Left ventricle myocardium superior (tissue), 1 donor: ENCODE measurements around the gene UPP1. TPM values are rescaled to one million over a fixed set of nuclear protein-coding genes. Genes with fewer than 3 reads are reported as not detected.
"Not testable (repeated sequence)": the region's sequence is repeated elsewhere in the genome, so short reads cannot be mapped to it uniquely, and the experiment has no call there.

Experiments
- ATAC-seq: fragments of 200-7000 bp; cut with Tn5 transposase; one replicate; pipeline ENCODE4 v1.9.1; 2020; ENCODE audit warnings: mild to moderate bottlenecking, moderate library complexity
- DNase-seq: peaks from one replicate; pipeline ENCODE4 v3.0.0-alpha.2; 2020
- intact Hi-C: fragments of 100-400 bp; cut with micrococcal nuclease; formaldehyde crosslinking; loops from one replicate; pipeline ENCODE4 v1.11.0; 2022
- total RNA-seq: library from RNA; stranded (reverse); fragmentation: NEBNext Ultra II Directional; extraction: Animal tissue kit (Norgen Biotek cat#: 25700); gene quantifications from one replicate; pipeline ENCODE4 v1.2.1, GENCODE V29; 2021
- donor health status: DM: no; HTN: yes; CAD: no; lungs with severe emphysema.

Gene UPP1
- total RNA-seq, 1 donor from 2014 or later: 20.9 TPM

DNA sequence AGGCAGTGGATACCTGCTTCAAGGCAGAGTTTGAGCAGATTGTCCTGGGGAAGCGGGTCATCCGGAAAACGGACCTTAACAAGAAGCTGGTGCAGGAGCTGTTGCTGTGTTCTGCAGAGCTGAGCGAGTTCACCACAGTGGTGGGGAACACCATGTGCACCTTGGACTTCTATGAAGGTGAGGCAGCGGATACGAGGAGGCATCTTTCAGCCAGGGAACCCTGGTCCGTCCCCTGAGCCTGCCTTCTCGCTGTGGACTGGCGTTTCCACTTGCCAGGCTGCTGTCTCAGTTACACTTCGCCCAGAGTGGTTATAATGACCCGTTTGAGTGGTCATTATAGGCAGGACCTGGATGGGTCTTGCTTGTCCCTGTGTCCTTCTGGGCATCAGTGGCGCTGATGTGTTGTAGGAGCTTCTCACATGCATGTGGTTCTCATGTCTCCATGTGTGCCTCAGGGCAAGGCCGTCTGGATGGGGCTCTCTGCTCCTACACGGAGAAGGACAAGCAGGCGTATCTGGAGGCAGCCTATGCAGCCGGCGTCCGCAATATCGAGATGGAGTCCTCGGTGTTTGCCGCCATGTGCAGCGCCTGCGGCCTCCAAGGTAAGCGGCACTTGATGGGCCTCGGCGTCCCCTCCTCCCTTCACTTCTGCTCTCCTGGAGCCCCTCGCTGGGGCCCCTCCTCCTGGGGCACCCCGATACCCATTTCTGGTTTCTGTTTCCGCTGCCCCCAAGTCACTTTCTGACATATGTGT, 18.0 kb downstream of the UPP1 start:
- DNase-seq (no peak), ATAC-seq (no peak)
- intact Hi-C loops: loop anchor here (1.0 to 10.0 kb wide), 2 partner anchors 16 to 162 kb away; partner anchors contain the start of gene PKD1L1

DNA sequence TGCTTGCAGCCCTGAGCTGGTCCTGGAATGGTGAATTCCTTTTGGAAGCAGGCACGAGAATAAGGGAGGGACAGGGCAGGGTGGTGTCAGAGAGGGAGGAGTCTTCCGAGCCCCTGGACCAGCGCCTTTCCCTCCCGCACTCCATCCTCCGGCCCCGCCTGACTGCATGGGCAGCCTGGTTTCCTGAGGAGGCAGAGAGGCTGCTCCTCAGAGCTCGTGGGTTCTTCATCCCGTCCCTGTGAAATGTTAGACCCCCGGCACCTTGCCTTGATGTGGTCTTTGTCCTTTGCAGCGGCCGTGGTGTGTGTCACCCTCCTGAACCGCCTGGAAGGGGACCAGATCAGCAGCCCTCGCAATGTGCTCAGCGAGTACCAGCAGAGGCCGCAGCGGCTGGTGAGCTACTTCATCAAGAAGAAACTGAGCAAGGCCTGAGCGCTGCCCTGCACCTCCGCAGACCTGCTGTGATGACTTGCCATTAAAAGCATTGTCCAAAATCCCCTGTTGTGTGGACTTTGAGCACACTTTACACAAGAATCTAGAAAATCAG, 18.9 kb downstream of the UPP1 start:
- no peak for DNase-seq
- no peak for ATAC-seq
- intact Hi-C loops: loop anchor here (10.0 kb wide), 1 partner anchor 163 kb away; the partner anchor contains the start of gene PKD1L1

DNA sequence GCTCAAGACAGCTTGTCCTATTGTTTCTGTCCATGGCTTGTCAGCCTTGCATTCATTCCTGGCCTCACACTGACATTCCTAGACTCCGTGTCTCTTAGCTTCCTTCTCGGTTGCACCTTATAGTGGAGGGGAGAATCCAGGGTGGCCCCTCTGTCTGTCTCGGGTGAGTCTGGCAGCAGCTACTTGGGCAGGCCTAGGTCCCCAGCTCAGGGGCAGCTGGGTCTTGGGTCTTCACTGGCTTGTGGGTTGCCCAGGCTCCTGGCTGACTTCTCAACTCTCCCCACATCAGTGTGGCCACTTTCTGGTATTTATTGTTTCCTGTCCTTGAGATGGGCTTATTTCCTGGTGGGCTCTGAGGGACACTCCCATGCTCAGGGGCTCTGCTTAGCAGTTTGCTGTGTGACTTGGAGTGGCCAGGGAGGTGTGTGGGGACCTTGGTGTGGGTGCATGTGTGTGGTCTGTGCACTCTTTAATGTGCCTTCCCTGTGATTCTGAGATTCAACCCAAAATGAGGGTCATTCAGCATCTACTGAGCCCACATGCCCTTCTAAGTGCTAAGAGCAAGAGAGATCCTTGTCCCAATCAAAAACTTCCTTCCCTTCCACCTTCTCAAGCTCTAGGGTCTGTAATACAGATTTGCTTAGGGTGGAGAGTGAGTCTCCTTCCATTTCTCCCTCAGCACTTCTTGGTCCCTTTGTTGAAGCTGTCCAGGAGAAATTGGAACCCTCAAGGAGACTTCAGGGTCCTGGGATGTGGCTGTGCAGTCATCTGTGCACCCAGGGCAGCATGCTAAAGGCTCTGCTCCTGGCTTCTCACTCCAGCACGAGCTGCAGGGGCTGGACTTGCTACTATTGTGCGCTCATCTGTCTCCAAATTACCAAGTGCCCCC, 20.1 kb downstream of the UPP1 start:
- ATAC-seq: peak; percentile 14
- no peak for DNase-seq
- intact Hi-C loops: loop anchor here (10.0 kb wide), 1 partner anchor 164 kb away; the partner anchor contains the start of gene PKD1L1

DNA sequence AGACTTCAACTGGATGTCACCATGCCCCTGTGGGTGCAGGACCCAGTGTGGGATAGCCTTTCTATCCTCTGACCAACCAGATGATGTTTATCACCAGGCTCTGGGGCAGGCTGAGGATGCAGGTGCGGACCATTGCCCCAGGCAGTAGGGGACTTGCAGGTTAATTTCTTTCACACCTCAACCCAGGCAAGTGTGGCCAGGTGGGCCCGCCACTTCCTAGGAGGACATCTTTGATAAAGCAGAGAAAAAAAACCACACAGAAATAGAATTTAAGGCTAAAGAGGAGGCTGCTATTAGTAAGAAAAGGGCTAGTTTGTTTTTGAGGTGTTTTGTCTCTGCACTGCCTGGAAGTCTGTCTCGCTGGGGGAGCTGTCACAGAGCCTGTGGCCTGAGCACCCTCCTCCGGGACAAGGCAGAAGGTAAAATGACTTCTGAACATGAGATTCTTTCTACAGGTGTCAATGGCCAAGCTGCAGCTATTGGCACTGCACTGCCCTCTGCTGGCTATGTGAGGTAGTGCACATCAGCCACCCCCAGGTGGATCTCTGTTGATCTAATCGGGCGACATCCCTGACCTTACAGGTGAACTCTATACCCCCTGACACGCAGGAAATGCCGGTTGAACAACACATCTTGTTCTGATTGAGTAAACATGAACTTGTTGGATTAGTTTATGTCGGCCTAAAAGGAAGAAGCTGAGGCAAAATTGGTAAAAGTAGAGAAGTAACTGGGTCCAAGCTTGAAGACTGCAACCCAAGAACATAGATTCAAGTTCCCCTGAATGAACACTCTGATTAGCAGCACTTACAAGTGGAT, 21.0 kb downstream of the UPP1 start:
- intact Hi-C loops: loop anchor here (10.0 kb wide), 1 partner anchor 165 kb away; the partner anchor contains the start of gene PKD1L1
- DNase-seq (peak; percentile 82), ATAC-seq (peak; percentile 80)

DNA sequence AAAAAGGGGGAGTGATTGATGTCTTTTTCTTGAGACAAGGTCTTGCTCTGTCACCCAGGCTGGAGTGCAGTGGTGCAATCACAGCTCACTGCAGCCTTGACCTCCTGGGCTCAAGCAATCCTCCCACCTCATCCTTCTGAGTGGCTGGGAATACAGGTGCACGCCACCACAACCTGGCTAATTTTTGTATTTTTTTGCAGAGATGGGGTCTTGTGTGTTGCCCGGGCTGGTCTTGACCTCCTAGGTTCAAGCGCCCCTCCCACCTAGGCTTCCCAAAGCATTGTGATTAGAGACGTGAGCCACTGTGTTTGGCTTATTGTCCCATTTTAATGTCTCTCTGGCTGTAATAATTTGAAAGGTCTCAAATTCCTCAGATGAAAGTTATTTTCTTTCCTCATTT, 21.8 kb downstream of the UPP1 start:
- ATAC-seq (no peak), DNase-seq (no peak)
- intact Hi-C loops: no loop called here

DNA sequence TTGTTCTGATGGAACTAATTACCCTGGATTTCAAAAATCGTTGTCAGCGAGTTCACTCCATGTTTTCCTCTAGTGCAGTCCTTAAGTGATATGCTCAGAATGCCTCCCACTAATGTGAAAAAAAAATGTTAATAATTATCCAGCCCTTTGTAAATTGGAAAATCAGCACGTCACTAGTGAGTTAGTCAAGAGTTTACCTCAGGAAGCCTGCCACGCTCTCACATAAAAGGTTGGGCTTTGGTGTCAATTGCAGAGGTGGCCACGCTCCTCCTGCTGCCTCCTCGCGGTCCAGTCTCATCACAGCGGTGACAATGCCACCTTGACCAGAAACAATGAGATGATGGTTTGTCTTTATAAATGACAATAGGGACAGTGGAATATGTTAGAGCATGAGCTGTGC, 22.5 kb downstream of the UPP1 start:
- ATAC-seq: no peak
- DNase-seq: no peak
- intact Hi-C loops: no loop called here

DNA sequence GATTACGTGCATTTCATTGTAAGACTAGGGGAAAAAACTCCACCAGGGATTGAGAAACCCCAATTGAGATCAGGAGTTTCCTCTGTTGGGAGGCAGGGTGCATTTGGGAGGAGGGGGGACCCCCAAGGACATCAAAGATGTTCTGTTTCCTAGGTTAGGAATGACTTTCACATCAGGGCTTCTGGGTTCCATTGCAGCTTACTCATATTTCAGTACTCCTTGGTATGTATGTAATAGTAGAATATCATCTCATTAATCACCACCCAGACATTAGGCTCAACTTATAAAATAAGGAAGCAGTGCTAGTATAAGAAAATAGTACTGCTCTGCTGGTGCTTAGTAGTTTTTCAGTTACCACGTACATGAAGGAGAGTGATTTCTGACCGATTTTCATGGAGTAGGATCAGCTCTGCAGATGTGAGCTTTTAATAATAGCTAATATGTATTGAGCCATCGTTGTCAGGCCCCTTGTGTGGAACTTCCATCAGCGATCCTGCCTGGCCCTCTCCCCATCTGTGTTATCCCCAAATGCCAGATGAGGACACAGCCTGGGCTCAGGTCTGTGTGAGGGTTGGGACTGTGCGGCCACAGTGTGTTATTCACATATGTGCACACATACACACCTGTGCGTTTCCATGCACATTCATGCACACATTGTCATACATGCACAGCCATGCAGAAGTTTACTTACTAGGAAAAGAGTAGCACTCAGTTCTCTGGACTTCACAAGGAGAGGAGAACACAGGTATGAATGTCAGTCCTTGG, 23.5 kb downstream of the UPP1 start:
- DNase-seq (no peak), ATAC-seq (no peak)
- intact Hi-C loops: no loop called here

DNA sequence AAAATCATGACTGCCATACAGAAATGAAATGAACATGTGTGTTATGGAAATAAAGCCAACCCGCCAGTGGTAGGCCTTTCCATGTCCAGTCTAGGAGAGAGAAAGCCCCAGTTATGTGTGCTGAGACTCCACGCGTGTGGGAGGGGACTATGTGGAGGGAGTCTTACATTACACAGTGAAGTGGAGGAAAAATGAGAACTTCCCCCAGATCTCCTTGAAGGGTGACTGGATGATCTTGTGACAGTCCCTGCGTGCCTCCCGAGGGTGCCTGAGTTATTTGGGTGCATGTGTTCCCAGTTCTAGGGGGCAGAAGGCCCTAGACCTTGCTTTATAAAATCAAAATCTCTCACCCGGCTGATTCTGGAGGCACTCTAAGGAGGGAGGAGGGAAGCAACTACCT, 24.2 kb downstream of the UPP1 start:
- intact Hi-C loops: no loop called here
- DNase-seq: no peak
- ATAC-seq: no peak

DNA sequence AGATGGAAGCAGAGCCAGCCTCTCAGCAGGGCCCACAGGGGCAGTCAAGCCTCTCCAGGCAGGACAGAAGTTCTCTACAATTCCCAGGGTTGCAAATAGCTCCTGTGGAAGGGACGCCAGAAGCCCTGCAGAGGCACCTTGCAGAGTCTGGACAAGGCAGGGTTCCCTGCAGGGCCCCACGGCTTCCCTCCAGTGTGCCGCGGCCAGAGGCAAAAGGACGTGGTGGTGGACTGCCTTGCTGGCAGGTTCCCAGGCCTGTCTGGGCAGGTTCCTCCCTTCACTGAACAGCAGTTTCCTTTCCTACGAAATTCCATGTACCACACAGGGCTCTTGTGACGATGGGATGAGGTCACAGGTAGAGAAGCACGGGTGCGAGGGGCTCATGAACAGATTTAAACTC, 25.1 kb downstream of the UPP1 start:
- intact Hi-C loops: no loop called here
- DNase-seq: no peak
- no peak for ATAC-seq

DNA sequence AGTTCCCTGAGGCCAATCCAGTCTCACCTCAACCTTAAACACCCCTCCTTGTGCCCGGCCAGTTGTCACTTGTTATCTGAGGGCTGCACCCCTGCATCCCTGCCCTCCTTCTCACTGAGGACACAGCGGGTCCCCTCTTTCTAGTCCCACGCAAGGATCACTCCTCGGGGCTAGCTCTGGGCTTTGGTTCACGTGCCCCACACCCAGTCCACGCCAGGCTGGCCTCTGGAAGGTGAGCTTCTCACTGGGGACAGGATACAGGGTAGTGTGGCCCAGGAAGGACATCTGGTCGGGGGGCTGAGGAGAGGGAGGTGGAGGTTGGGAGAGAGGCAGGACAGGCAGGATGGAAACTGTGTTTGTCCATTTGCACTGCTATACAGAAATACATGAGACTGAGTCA, 25.5 kb downstream of the UPP1 start:
- intact Hi-C loops: no loop called here
- DNase-seq (no peak), ATAC-seq (no peak)

DNA sequence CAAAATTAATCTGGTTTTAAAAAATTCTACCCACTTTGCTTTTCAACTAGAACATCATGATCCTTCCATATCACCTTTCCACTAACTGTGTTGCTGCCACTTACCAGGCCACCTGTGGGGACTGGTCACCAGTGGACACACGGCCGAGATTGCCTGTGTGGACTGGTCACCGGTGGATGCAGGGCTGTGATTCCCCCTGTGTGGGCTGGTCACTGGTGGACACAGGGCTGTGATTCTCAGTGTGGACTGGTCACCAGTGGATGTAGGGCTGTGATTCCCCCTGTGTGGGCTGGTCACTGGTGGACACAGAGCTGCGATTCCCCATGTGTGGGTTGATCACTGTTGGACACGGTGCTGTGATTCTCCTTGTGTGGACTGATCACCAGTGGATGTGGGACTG, 27.0 kb downstream of the UPP1 start:
- intact Hi-C loops: no loop called here
- DNase-seq: no peak
- ATAC-seq: no peak

DNA sequence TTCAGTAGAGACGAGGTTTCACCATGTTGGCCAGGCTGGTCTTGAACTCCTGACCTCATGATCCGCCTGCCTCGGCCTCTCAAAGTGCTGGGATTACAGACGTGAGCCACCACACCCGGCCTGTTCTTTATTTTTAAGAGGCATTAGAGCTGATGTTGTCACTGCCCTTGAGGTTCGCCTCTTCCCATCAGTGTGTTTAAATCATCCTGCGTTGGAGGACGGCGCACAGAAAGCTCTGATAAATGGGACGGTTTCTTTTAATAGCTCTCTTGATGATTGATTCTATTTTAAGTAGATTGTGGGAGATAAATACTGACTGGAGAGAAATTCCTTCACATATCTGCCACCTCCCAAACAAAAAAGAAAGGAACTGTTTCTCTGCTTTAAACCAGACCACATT, 29.0 kb downstream of the UPP1 start:
- intact Hi-C loops: no loop called here
- no peak for ATAC-seq
- no peak for DNase-seq

DNA sequence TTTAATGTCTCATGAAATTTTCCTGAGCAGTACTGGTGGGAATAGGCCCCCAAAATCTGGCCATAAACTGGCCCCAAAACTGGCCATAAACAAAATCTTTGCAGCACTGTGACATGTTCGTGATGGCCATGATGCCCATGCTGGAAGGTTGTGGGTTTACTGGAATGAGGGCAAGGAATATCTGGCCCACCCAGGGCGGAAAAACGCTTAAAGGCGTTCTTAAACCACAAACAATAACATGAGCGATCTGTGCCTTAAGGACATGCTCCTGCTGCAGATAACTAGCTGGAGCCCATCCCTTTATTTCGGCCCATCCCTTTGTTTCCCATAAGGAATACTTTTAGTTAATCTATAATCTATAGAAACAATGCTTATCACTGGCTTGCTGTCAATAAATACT, 31.5 kb downstream of the UPP1 start:
- intact Hi-C loops, ATAC-seq, DNase-seq: not testable (repeated sequence)

DNA sequence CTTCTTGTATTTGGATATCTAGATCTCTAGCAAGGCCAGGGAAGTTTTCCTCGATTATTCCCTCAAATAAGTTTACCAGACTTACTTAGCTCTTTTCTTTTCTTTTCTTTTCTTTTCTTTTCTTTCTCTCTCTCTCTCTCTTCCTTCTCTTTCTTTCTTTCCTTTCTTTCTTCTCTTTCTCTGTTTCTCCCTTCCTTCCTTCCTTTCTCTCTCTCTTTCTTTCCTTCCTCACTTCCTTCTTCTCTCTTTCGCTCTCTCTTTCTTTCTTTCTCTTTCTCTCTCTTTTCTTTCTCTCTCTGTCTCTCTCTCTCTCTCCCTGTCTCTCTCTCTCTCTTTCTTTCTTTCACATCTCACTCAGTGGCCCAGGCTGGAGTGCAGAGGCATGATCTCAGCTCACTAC, 37.0 kb downstream of the UPP1 start:
- ATAC-seq (no peak), DNase-seq (no peak)
- intact Hi-C loops: no loop called here

DNA sequence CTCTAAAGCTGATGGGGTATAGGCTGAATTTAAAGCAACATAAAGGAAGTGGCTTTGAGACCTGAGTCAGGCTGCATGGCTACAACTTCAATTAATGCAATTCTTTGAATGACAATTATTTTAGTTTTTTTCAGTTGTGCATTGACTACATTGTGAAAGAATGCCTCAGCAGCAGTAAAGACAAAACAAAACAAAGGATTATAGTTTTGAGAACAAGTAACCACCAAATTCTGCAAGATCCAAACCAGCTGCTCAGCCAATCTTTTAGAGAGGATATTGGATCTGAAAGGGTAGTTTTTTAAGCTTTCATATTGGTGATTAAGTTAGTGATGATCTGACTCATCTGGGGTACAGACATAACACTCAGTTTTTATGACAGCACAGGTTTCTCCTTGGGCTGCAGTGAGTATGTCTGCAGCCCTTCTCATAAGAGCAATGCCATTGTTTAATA, 41.6 kb downstream of the UPP1 start:
- DNase-seq (no peak), ATAC-seq (no peak)
- intact Hi-C loops: no loop called here

DNA sequence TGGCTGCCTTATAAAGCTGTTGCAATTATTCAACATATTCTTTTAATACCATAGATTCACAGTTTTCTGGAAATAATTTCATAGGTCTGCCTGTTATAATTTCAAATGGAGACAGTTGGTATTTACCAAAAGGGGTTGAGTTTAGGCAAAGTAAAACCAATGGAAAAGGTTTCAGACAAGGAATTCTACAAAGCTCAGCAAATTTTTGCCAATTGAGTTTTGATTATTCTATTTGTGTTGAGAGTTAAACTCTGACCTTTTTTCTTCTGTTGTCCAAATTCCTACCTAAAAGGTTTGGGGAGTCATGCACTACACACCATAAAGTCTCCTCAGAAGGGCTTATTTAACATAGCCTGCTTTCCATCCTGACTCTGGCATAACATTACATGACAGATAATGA, 43.7 kb downstream of the UPP1 start:
- intact Hi-C loops: no loop called here

DNA sequence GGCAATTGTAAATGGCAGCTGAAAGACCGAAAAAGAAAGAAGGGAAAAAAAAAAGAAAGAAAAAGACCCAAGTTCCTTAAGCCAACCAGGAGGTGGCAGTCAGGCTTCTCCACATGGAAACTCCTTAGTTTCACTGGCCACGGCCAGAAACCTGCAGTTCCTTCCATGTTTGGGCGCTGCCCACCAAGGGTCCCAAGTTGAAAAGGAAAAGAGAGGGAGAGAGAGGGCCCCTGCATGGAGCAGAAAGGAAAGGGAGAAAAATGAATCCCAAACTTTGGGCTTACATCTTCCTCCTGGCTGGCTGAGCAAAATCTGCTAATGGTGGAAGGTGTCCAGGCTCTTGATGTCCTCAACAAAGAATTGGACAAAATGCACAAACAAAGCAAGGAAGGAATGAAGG, 50.4 kb downstream of the UPP1 start:
- DNase-seq: no peak
- ATAC-seq: no peak
- intact Hi-C loops: no loop called here

More for the DNA sequence above, 43.7 kb downstream of the UPP1 start:
- ATAC-seq (no peak), DNase-seq (no peak)

DNA sequence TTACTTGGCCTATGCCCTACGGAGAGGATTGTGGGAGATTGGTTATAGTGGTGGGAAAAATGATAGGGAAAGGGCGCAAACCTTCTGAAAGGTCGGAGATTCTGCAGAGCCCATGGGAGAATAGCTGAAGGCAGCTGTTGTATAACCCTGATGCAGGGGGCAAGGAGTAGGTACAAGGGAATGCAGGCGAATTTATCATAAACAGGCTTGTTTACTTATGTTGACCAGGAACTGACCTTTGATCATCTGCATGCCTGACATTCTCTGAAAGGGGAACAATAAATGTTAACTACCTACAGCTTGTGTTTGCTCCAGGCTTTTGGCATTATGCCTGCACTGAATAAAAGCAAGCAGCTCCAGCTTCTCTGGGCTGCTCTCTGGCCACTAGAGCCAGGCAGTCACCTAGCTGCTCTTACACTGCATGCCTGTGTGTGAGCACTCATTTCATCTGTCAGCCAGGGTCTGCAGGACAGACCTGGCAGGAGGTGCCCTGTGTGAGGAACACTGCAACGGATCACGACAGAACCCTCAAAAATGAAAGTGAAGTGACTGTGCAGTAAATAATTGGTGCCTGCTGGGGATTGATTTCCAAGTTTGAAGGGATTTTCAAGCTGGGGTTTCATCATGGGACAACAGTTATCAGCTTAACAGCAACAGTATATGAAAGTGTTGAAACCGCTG, 51.1 kb downstream of the UPP1 start:
- no peak for DNase-seq
- no peak for ATAC-seq
- intact Hi-C loops: no loop called here
